Gastroesophageal sphincter (tissue), 4 donors: ENCODE data around the gene PIGW. TPM values are rescaled to one million over a fixed set of nuclear protein-coding genes. Genes with fewer than 3 reads are reported as not detected.

Experiments
- ATAC-seq: fragments of 150-250 bp; one replicate; pipeline ENCODE4 v1.9.1; 2016; ENCODE audit warnings: mild to moderate bottlenecking, moderate library complexity
- H3K27ac ChIP-seq, 4 donors: fragments of 200-600 bp; sonication (generic) in 3 of 4; 1 replicate in 3 of 4; 2 replicates in 1 of 4; pipeline ENCODE4 v1.5.1; 2016 to 2019
- H3K27me3 ChIP-seq: fragments of 200-600 bp; sonication (generic); one replicate; pipeline ENCODE4 v1.5.1; 2019
- H3K36me3 ChIP-seq, 2 donors: fragments of 200-600 bp; sonication (generic); one replicate each; pipeline ENCODE4 v1.5.1; 2019; ENCODE audit warnings: control low read depth in 1 of 2
- H3K4me1 ChIP-seq, 3 donors: fragments of 200-600 bp; sonication (generic); 1 replicate in 2 of 3; 2 replicates in 1 of 3; pipeline ENCODE4 v1.5.1; 2016 to 2019; ENCODE audit warnings: control low read depth in 2 of 3
- H3K4me3 ChIP-seq, 2 donors: fragments of 200-600 bp; sonication (generic); one replicate each; pipeline ENCODE4 v1.5.1; 2019; ENCODE audit warnings: mild to moderate bottlenecking in 1 of 2, moderate library complexity in 1 of 2
- H3K9me3 ChIP-seq, 3 donors: fragments of 200-600 bp; sonication (generic); one replicate each; pipeline ENCODE4 v1.5.1; 2017 to 2019; ENCODE audit warnings: control low read depth in 2 of 3
- CTCF ChIP-seq, 4 experiments: fragments of 200-600 bp in 2 of 4; fragments of 450-650 bp in 2 of 4; sonication (generic) in 1 of 4; IDR thresholded peaks; one replicate each; pipeline ENCODE4 v1.5.1; 2017 to 2019; ENCODE audit warnings: antibody characterized with exemption in 4 of 4, mild to moderate bottlenecking in 2 of 4, moderate library complexity in 2 of 4
- EP300 ChIP-seq: sonication (generic); formaldehyde crosslinking; IDR thresholded peaks from one replicate; pipeline ENCODE4 v1.6.1; 2017; ENCODE audit warnings: antibody characterized with exemption, mild to moderate bottlenecking
- POLR2A ChIP-seq, 2 donors: fragments of 450-650 bp; IDR thresholded peaks; one replicate each; pipeline ENCODE4 v1.6.1; 2017; ENCODE audit warnings: antibody characterized with exemption in 2 of 2, mild to moderate bottlenecking in 2 of 2, moderate library complexity in 1 of 2
- POLR2AphosphoS5 ChIP-seq: sonication (generic); formaldehyde crosslinking; IDR thresholded peaks from one replicate; pipeline ENCODE4 v1.6.1; 2017; ENCODE audit warnings: antibody characterized with exemption
- WGBS, 2 donors: methylation state at CpG; one replicate each; pipeline ENCODE4 v1.1.5; 2018; ENCODE audit warnings: low coverage in 1 of 2; 5-methylcytosine and 5-hydroxymethylcytosine counted together
- total RNA-seq, 4 donors: library from RNA; depleted of rRNA; stranded (reverse); fragments of >200 nt; gene quantifications; one replicate each; pipeline ENCODE4 v1.1.0, GENCODE V29; 2016

Gene PIGW
- 1 to 10 TPM; 3.3 to 5.3 (median 4.4) TPM for total RNA-seq

- Histone ChIP-seq H3K36me3 (peaks cover 0 to 46% of the 10 kb centered on the region in 2 donors), H3K27me3 (no peaks in the 10 kb centered on the region), H3K4me3 (peak within 1 kb of the TSS; percentile 58 to 74), H3K9me3 (no peaks in the 10 kb centered on the region), H3K27ac (peak within 1 kb of the TSS; percentile 86 to 96 (median 94)), H3K4me1 (peaks cover 0 to 22% (median 5%) of the 10 kb centered on the region in 3 donors)
- ATAC-seq, result peak; percentile 93
- 0% methylated on average over 3 to 27 of the region's 83 CpGs for WGBS, 2 donors
- TF ChIP-seq POLR2AphosphoS5 (peak; percentile 96), CTCF (IDR thresholded peaks at IDR 0.05) (peak in 1 of 4 experiments; percentile 40), POLR2A (IDR thresholded peaks at IDR 0.05) (peak; percentile 85 to 86), EP300 (no peak)
These were observed at the start of gene PIGW, which contains the start of gene MYO19 for GRCh38 chr17:36534840-36535668. Gene PIGW (plus strand): TSS chr17:36534987. CDS start chr17:36537102, 2,115 bp downstream. Gene MYO19 (minus strand): TSS chr17:36534868. CDS start chr17:36532538, 2,330 bp downstream.

DNA sequence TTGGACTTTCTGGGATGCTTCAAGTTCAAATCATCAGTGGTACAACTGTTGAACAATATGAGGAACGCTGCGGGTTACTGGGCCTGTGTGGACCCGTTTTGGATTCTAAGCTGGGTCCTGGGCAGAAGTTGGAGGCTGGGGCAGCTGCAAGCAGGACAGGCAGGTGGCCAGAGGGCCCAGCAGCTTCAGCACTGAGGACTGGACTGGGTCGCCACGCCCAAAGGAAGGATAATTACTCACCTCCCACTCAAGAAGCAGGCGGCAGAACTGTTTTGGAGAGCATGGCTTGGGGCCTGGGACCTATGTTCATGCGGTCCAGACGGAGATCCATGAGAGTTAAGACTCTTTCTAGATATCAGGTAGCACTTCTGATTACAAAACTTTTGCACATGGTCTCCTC is 49.8 kb upstream of the PIGW start:
- ATAC-seq, result no peak
- Histone ChIP-seq H3K27me3 (peaks cover 15% of the 10 kb centered on the region), H3K4me1 (peaks cover 0 to 54% (median 21%) of the 10 kb centered on the region in 3 donors), H3K27ac (no peak overlapping the region), H3K36me3 (peaks cover 0 to 4% of the 10 kb centered on the region in 2 donors), H3K9me3 (no peaks in the 10 kb centered on the region), H3K4me3 (no peak overlapping the region)
- WGBS, 2 donors, result 82 to 85% methylated on average over 3 to 5 of the region's 8 CpGs
- TF ChIP-seq POLR2AphosphoS5 (no peak), POLR2A (IDR thresholded peaks at IDR 0.05) (no peak), EP300 (no peak)

- no peaks in the 10 kb centered on the region for H3K9me3 ChIP-seq
- peak overlapping the region in 3 of 4 donors; percentile 91 to 93 (median 93) for H3K27ac ChIP-seq
- H3K36me3 ChIP-seq, result peaks cover 0 to 4% of the 10 kb centered on the region in 2 donors
- peaks cover 0 to 54% (median 21%) of the 10 kb centered on the region in 3 donors for H3K4me1 ChIP-seq
- WGBS, 2 donors, result 14 to 40% methylated on average over 2 of the region's 10 CpGs
- peak overlapping the region; percentile 85 to 94 for H3K4me3 ChIP-seq
- TF ChIP-seq CTCF (IDR thresholded peaks at IDR 0.05), result no peak
- TF ChIP-seq EP300, result no peak
- no peak for ATAC-seq
- H3K27me3 ChIP-seq, result peaks cover 15% of the 10 kb centered on the region
These were observed 49.0 kb upstream of the PIGW start for GRCh38 chr17:36485805-36486203.

DNA sequence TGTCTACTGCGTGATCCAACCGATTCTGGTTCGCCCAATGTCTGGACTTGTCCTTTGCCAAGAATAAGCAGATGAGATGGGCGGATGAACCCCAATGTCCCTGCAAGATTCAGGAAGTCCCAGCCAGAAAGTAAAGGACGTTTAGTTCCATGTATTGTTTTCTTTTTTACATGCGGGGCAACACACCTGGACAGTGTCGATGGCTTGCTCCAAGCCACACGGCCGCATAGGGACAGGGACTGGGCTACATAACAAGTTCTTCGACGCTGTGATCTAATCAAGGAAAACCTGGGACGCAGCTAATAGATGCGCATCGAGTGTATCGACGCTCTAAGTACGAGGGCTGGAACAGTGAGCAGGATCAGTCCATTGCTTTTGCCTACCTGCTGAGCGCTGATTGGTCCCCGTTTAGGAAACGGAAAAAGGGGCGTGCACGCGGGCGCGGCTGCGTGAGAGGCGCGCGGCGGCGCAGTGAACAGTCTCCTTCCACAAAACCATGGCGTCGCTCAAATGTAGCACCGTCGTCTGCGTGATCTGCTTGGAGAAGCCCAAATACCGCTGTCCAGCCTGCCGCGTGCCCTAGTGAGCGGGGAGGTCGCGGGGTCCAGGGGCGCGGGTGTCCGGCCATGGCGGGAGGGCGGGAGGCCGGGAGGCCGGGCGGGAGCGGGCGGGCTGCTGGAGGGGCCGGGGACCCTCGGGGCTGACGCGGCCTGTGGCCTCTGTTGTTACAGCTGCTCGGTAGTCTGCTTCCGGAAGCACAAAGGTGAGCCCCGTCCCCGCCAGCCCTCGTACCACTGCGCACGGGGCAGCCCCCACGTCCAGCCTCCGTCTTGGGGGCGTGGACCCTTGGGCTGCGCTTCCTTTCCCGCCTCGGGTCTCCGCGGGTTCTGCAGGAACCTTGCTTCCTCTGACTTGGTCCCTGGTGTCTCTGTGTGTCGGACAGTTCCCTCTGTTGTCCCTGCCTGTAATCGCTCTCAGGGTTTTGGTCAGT is 48.3 kb upstream of the PIGW start, which contains the start of gene ZNHIT3:
Gene ZNHIT3 (plus strand): TSS at position 478 of the 991 bp plus-strand sequence. CDS start 19 bp downstream, at position 497.
- peak; percentile 96 for ATAC-seq

More for the DNA sequence above, 48.3 kb upstream of the PIGW start, which contains the start of gene ZNHIT3:
- 0 to 1% methylated on average over 14 to 33 of the region's 73 CpGs for WGBS, 2 donors
- Histone ChIP-seq H3K9me3 (no peaks in the 10 kb centered on the region), H3K27ac (peak within 1 kb of the TSS; percentile 72 to 93 (median 92)), H3K4me3 (peak within 1 kb of the TSS; percentile 85 to 94), H3K4me1 (peaks cover 0 to 54% (median 21%) of the 10 kb centered on the region in 3 donors), H3K27me3 (peaks cover 11% of the 10 kb centered on the region), H3K36me3 (peaks cover 0 to 4% of the 10 kb centered on the region in 2 donors)
- TF ChIP-seq CTCF (IDR thresholded peaks at IDR 0.05), result no peak
- no peak for TF ChIP-seq EP300
- peak; percentile 25 to 59 for TF ChIP-seq POLR2A (IDR thresholded peaks at IDR 0.05)
- peak; percentile 44 for TF ChIP-seq POLR2AphosphoS5
